Measurements from ENCODE around the gene FGF12.

DNA sequence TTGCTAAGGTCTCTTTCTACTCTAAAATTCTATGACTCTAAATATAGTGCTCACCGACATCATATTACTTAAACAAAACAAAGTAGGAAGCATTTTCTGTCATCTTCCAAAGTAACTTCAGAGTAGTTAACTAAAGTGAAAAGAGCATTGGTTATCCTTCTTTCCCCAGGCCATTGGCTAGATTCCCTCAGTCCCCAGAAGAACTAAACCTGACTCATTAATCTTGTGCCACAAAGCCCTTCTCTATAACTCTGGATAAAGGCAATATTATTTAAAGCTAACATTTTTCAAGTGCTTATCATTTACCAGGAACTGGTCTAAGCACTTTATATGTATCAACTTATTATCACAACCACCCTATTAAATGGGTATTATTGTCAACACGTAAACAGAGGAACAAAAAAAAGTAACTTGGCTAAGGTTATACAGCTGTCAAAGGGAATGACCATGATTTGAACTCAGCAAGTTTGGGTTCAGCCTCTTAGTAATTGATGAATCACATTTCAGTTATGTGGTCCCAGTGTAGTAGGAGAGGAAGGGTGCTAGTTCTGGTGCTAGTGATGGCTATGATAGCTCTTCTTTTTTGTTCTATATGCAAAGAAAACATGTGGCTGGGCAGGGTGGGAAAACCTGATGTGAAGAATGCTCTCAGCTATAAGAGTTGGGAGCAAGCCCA is 304.9 kb downstream of the FGF12 start:
- TF ChIP-seq, protein P1, sequence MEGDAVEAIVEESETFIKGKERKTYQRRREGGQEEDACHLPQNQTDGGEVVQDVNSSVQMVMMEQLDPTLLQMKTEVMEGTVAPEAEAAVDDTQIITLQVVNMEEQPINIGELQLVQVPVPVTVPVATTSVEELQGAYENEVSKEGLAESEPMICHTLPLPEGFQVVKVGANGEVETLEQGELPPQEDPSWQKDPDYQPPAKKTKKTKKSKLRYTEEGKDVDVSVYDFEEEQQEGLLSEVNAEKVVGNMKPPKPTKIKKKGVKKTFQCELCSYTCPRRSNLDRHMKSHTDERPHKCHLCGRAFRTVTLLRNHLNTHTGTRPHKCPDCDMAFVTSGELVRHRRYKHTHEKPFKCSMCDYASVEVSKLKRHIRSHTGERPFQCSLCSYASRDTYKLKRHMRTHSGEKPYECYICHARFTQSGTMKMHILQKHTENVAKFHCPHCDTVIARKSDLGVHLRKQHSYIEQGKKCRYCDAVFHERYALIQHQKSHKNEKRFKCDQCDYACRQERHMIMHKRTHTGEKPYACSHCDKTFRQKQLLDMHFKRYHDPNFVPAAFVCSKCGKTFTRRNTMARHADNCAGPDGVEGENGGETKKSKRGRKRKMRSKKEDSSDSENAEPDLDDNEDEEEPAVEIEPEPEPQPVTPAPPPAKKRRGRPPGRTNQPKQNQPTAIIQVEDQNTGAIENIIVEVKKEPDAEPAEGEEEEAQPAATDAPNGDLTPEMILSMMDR (IDR thresholded peaks at IDR 0.05): no peak
- TF ChIP-seq POLR2AphosphoS5 (IDR thresholded peaks at IDR 0.05) (no peak), POLR2A (IDR thresholded peaks at IDR 0.05) (no peak), EP300 (IDR thresholded peaks at IDR 0.05) (no peak)
